Measurements from ENCODE around the gene CST9.

CST9 gene

GRCh38 chr20:23605867-23606651 lies at the start of gene CST9:
Gene CST9 (minus strand): TSS chr20:23605917. CDS start chr20:23605864, 53 bp downstream.
- no peaks in the 10 kb centered on the region for H3K4me1 Mint-ChIP-seq
- no peaks in the 10 kb centered on the region for H3K36me3 Mint-ChIP-seq
- no peak within 1 kb of the TSS for H3K27ac Mint-ChIP-seq
- peaks cover 11% of the 10 kb centered on the region for H3K27me3 Mint-ChIP-seq
- H3K4me3 Mint-ChIP-seq = no peak within 1 kb of the TSS
- no peaks in the 10 kb centered on the region for H3K9me3 Mint-ChIP-seq
- no peak for ATAC-seq

GRCh38 chr20:23654717-23655116 lies 49.0 kb upstream of the CST9 start:
- ATAC-seq = no peak
- Mint-ChIP-seq H3K27me3 (peaks cover 11% of the 10 kb centered on the region), H3K27ac (no peak overlapping the region), H3K9me3 (peaks cover under 1% of the 10 kb centered on the region), H3K4me1 (no peaks in the 10 kb centered on the region), H3K4me3 (no peak overlapping the region), H3K36me3 (no peaks in the 10 kb centered on the region)

- ATAC-seq = no peak
- H3K27me3 Mint-ChIP-seq = peaks cover 11% of the 10 kb centered on the region
- no peaks in the 10 kb centered on the region for H3K36me3 Mint-ChIP-seq
- no peaks in the 10 kb centered on the region for H3K9me3 Mint-ChIP-seq
- no peak overlapping the region for H3K4me3 Mint-ChIP-seq
- H3K27ac Mint-ChIP-seq = no peak overlapping the region
- H3K4me1 Mint-ChIP-seq = no peaks in the 10 kb centered on the region
Observed at GRCh38 chr20:23654000-23654399, 48.3 kb upstream of the CST9 start.

GRCh38 chr20:23653400-23653938 lies 47.8 kb upstream of the CST9 start:
- H3K9me3 Mint-ChIP-seq = no peaks in the 10 kb centered on the region
- H3K36me3 Mint-ChIP-seq = no peaks in the 10 kb centered on the region
- no peak overlapping the region for H3K4me3 Mint-ChIP-seq
- no peak for ATAC-seq
- no peaks in the 10 kb centered on the region for H3K4me1 Mint-ChIP-seq
- H3K27me3 Mint-ChIP-seq = peaks cover 11% of the 10 kb centered on the region
- no peak overlapping the region for H3K27ac Mint-ChIP-seq

GRCh38 chr20:23652926-23653325 lies 47.2 kb upstream of the CST9 start:
- H3K27ac Mint-ChIP-seq = no peak overlapping the region
- no peak for ATAC-seq
- H3K27me3 Mint-ChIP-seq = peaks cover 11% of the 10 kb centered on the region
- no peaks in the 10 kb centered on the region for H3K9me3 Mint-ChIP-seq
- H3K4me1 Mint-ChIP-seq = no peaks in the 10 kb centered on the region
- no peaks in the 10 kb centered on the region for H3K36me3 Mint-ChIP-seq
- no peak overlapping the region for H3K4me3 Mint-ChIP-seq

- no peak overlapping the region for H3K4me3 Mint-ChIP-seq
- H3K36me3 Mint-ChIP-seq = no peaks in the 10 kb centered on the region
- H3K27ac Mint-ChIP-seq = no peak overlapping the region
- peaks cover 11% of the 10 kb centered on the region for H3K27me3 Mint-ChIP-seq
- ATAC-seq = no peak
- no peaks in the 10 kb centered on the region for H3K9me3 Mint-ChIP-seq
- H3K4me1 Mint-ChIP-seq = no peaks in the 10 kb centered on the region
Observed at GRCh38 chr20:23652371-23652770, 46.7 kb upstream of the CST9 start.

- Mint-ChIP-seq H3K9me3 (no peaks in the 10 kb centered on the region), H3K36me3 (no peaks in the 10 kb centered on the region), H3K27ac (no peak overlapping the region), H3K4me3 (no peak overlapping the region), H3K4me1 (no peaks in the 10 kb centered on the region), H3K27me3 (peaks cover 15% of the 10 kb centered on the region)
- no peak for ATAC-seq
Observed at GRCh38 chr20:23651117-23651516, 45.4 kb upstream of the CST9 start.

GRCh38 chr20:23649830-23650417 lies 44.2 kb upstream of the CST9 start:
- Mint-ChIP-seq H3K27ac (no peak overlapping the region), H3K4me3 (no peak overlapping the region), H3K9me3 (no peaks in the 10 kb centered on the region), H3K27me3 (peaks cover 23% of the 10 kb centered on the region), H3K36me3 (no peaks in the 10 kb centered on the region), H3K4me1 (no peaks in the 10 kb centered on the region)
- no peak for ATAC-seq

- no peak for ATAC-seq
- Mint-ChIP-seq H3K27ac (no peak overlapping the region), H3K36me3 (no peaks in the 10 kb centered on the region), H3K9me3 (no peaks in the 10 kb centered on the region), H3K4me1 (no peaks in the 10 kb centered on the region), H3K4me3 (no peak overlapping the region), H3K27me3 (peaks cover 23% of the 10 kb centered on the region)
Observed at GRCh38 chr20:23649242-23649641, 43.5 kb upstream of the CST9 start.

- Mint-ChIP-seq H3K9me3 (no peaks in the 10 kb centered on the region), H3K27me3 (peaks cover 12% of the 10 kb centered on the region), H3K4me3 (no peak overlapping the region), H3K27ac (no peak overlapping the region), H3K4me1 (peaks cover 6% of the 10 kb centered on the region), H3K36me3 (no peaks in the 10 kb centered on the region)
- no peak for ATAC-seq
Observed at GRCh38 chr20:23647346-23647745, 41.6 kb upstream of the CST9 start.

GRCh38 chr20:23646106-23646873 lies 40.6 kb upstream of the CST9 start:
- Mint-ChIP-seq H3K36me3 (no peaks in the 10 kb centered on the region), H3K4me1 (peaks cover 6% of the 10 kb centered on the region)
- ATAC-seq = no peak

GRCh38 chr20:23645575-23645974 lies 39.9 kb upstream of the CST9 start:
- H3K9me3 Mint-ChIP-seq = no peaks in the 10 kb centered on the region
- H3K36me3 Mint-ChIP-seq = no peaks in the 10 kb centered on the region
- H3K27ac Mint-ChIP-seq = no peak overlapping the region
- H3K4me3 Mint-ChIP-seq = no peak overlapping the region
- ATAC-seq = no peak
- H3K27me3 Mint-ChIP-seq = peaks cover 14% of the 10 kb centered on the region
- H3K4me1 Mint-ChIP-seq = peaks cover 6% of the 10 kb centered on the region

More at GRCh38 chr20:23646106-23646873, 40.6 kb upstream of the CST9 start:
- Mint-ChIP-seq H3K9me3 (no peaks in the 10 kb centered on the region), H3K27ac (no peak overlapping the region), H3K27me3 (peaks cover 12% of the 10 kb centered on the region), H3K4me3 (no peak overlapping the region)

- ATAC-seq = no peak
- Mint-ChIP-seq H3K27ac (no peak overlapping the region), H3K4me1 (peaks cover 6% of the 10 kb centered on the region), H3K36me3 (no peaks in the 10 kb centered on the region), H3K4me3 (no peak overlapping the region), H3K9me3 (no peaks in the 10 kb centered on the region), H3K27me3 (peaks cover 28% of the 10 kb centered on the region)
Observed at GRCh38 chr20:23644164-23644563, 38.4 kb upstream of the CST9 start.

GRCh38 chr20:23643659-23644058 lies 37.9 kb upstream of the CST9 start:
- peaks cover 33% of the 10 kb centered on the region for H3K27me3 Mint-ChIP-seq
- H3K9me3 Mint-ChIP-seq = no peaks in the 10 kb centered on the region
- ATAC-seq = no peak
- H3K4me3 Mint-ChIP-seq = no peak overlapping the region
- no peaks in the 10 kb centered on the region for H3K36me3 Mint-ChIP-seq
- no peak overlapping the region for H3K27ac Mint-ChIP-seq
- H3K4me1 Mint-ChIP-seq = peaks cover 6% of the 10 kb centered on the region

GRCh38 chr20:23641936-23642751 lies 36.4 kb upstream of the CST9 start:
- no peaks in the 10 kb centered on the region for H3K9me3 Mint-ChIP-seq
- H3K27ac Mint-ChIP-seq = no peak overlapping the region
- peaks cover 40% of the 10 kb centered on the region for H3K27me3 Mint-ChIP-seq
- H3K4me1 Mint-ChIP-seq = peaks cover 6% of the 10 kb centered on the region
- no peak overlapping the region for H3K4me3 Mint-ChIP-seq
- H3K36me3 Mint-ChIP-seq = no peaks in the 10 kb centered on the region
- ATAC-seq = no peak
